Lower lobe of right lung (tissue), 2 donors: ENCODE measurements around the gene SCGB2A2. TPM values are rescaled to one million over a fixed set of nuclear protein-coding genes. Genes with fewer than 3 reads are reported as not detected.

Source experiments
- ATAC-seq, 2 donors: fragments of 200-7000 bp; cut with Tn5 transposase; one replicate each; pipeline ENCODE4 v1.9.1; 2020 to 2022; ENCODE audit warnings: mild to moderate bottlenecking in 2 of 2, moderate library complexity in 2 of 2
- DNase-seq: peaks from one replicate; pipeline ENCODE4 v3.0.0-alpha.2; 2020
- H3K27ac ChIP-seq: fragments of 200-600 bp; one replicate; pipeline ENCODE4 v1.8.0; 2022
- H3K27me3 ChIP-seq: fragments of 200-600 bp; one replicate; pipeline ENCODE4 v1.8.0; 2022; ENCODE audit warnings: low read depth
- H3K36me3 ChIP-seq: fragments of 200-600 bp; one replicate; pipeline ENCODE4 v1.8.0; 2022; ENCODE audit warnings: mild to moderate bottlenecking
- H3K4me1 ChIP-seq: fragments of 200-600 bp; one replicate; pipeline ENCODE4 v1.8.0; 2022
- H3K4me3 ChIP-seq: fragments of 200-600 bp; one replicate; pipeline ENCODE4 v1.8.0; 2022; ENCODE audit warnings: mild to moderate bottlenecking
- H3K9me3 ChIP-seq: fragments of 200-600 bp; one replicate; pipeline ENCODE4 v1.8.0; 2022
- CTCF ChIP-seq: fragments of 200-600 bp; IDR thresholded peaks from one replicate; pipeline ENCODE4 v1.8.0; 2022; ENCODE audit warnings: antibody characterized with exemption, mild to moderate bottlenecking
- intact Hi-C: fragments of 100-400 bp; cut with DNase I; formaldehyde crosslinking; loops from one replicate; pipeline ENCODE4 v1.11.0; 2022
- total RNA-seq: library from RNA; stranded (reverse); fragmentation: NEBNext Ultra II Directional; extraction: Animal tissue kit (Norgen Biotek cat#: 25700); gene quantifications from one replicate; pipeline ENCODE4 v1.2.1, GENCODE V29; 2021
- donor health status: DM: no; HTN: yes; CAD: no; lungs with severe emphysema.

The SCGB2A2 gene
- total RNA-seq, 1 donor from 2014 or later: not detected

GRCh38 chr11:62266558-62266957, 3.4 kb upstream of the SCGB2A2 start:
- no peaks in the 10 kb centered on the region for H3K36me3 ChIP-seq
- H3K27ac ChIP-seq: no peak overlapping the region
- no peak for TF ChIP-seq CTCF
- intact Hi-C loops: no loop called here
- H3K4me3 ChIP-seq: no peak overlapping the region
- H3K27me3 ChIP-seq: peaks cover 14% of the 10 kb centered on the region
- H3K4me1 ChIP-seq: no peaks in the 10 kb centered on the region
- no peaks in the 10 kb centered on the region for H3K9me3 ChIP-seq
- no peak for DNase-seq
- ATAC-seq: no peak

- no peak for TF ChIP-seq CTCF
- intact Hi-C loops: no loop called here
- Histone ChIP-seq H3K9me3 (no peaks in the 10 kb centered on the region), H3K27me3 (peaks cover 14% of the 10 kb centered on the region), H3K4me3 (no peak overlapping the region), H3K4me1 (no peaks in the 10 kb centered on the region), H3K36me3 (no peaks in the 10 kb centered on the region), H3K27ac (no peak overlapping the region)
- ATAC-seq: no peak
- no peak for DNase-seq
Observed at GRCh38 chr11:62267050-62267449, 2.9 kb upstream of the SCGB2A2 start.

DNA sequence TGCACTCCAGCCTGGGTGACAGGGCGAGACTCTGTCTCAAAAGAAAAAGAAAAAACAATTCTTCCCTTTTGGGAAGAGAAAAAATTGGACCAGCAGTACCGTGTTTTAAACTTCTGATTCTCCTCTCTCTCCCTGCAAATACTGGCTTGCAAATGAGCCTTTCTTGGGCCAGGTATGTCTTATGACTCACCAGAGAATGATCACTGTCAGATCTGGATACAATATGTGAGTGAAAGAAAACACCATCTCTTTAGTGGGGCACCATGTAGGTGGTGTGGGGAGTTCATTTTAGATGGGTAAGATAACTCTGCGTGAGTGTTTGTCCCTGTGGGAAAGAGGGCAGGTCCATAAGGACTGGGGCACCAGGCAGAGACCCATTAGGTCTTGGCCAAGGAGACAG, 2.4 kb upstream of the SCGB2A2 start:
- DNase-seq (no peak), ATAC-seq (no peak)
- Histone ChIP-seq H3K27ac (no peak overlapping the region), H3K9me3 (no peaks in the 10 kb centered on the region), H3K27me3 (peaks cover 12% of the 10 kb centered on the region), H3K4me1 (no peaks in the 10 kb centered on the region), H3K4me3 (no peak overlapping the region), H3K36me3 (no peaks in the 10 kb centered on the region)
- no peak for TF ChIP-seq CTCF
- intact Hi-C loops: no loop called here

DNA sequence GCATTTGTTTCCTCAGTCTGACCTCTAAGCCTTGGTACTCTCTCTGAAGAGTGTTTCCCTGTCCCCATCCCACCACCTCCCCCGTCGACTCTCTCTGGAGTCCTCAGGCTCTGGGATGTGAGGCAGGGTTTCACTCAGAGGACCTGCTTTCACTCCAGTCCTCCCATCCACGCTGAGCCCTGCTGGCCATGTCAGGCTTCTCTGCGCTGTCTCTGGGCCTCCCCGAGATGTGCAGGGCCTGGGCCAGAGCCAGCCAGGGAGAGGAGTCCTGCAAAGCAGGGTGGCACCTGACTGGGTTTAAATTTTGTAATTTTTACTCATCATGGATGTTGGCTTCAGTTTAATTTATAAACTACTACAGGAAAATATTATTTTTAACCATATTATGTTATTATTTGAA, 3.3 kb downstream of the SCGB2A2 start:
- Histone ChIP-seq H3K4me1 (no peaks in the 10 kb centered on the region), H3K36me3 (no peaks in the 10 kb centered on the region), H3K27ac (no peak overlapping the region), H3K4me3 (no peak overlapping the region), H3K27me3 (peaks cover 10% of the 10 kb centered on the region), H3K9me3 (no peaks in the 10 kb centered on the region)
- no peak for DNase-seq
- ATAC-seq: no peak
- intact Hi-C loops: no loop called here
- no peak for TF ChIP-seq CTCF

- no peaks in the 10 kb centered on the region for H3K36me3 ChIP-seq
- DNase-seq: no peak
- H3K27ac ChIP-seq: no peak overlapping the region
- peaks cover 10% of the 10 kb centered on the region for H3K27me3 ChIP-seq
- H3K9me3 ChIP-seq: no peaks in the 10 kb centered on the region
- no peak for TF ChIP-seq CTCF
- intact Hi-C loops: no loop called here
- H3K4me3 ChIP-seq: no peak overlapping the region
- no peak for ATAC-seq
- no peaks in the 10 kb centered on the region for H3K4me1 ChIP-seq
Observed at GRCh38 chr11:62273789-62274275, 3.9 kb downstream of the SCGB2A2 start.

GRCh38 chr11:62280452-62280851, 10.5 kb downstream of the SCGB2A2 start:
- intact Hi-C loops: no loop called here
- no peak for TF ChIP-seq CTCF
- Histone ChIP-seq H3K36me3 (no peaks in the 10 kb centered on the region), H3K27me3 (peaks cover 12% of the 10 kb centered on the region), H3K27ac (no peak overlapping the region), H3K9me3 (no peaks in the 10 kb centered on the region), H3K4me1 (no peaks in the 10 kb centered on the region), H3K4me3 (no peak overlapping the region)
- no peak for ATAC-seq
- no peak for DNase-seq
